NCI-H2196 (cell line): ENCODE measurements around the gene C1QTNF4.
"Not testable (repeated sequence)": the region's sequence is repeated elsewhere in the genome, so short reads cannot be mapped to it uniquely, and the experiment has no call there.

Source experiments
- DNase-seq: peaks from one replicate; lab custom pipeline; 2025; ENCODE audit not compliant: unreplicated experiment; lab: John Stamatoyannopoulos, UW

The C1QTNF4 gene

GRCh38 chr11:47569646-47570045 is 24.6 kb downstream of the C1QTNF4 start:
- DNase-seq: no peak

- no peak for DNase-seq
Observed at GRCh38 chr11:47566149-47566698, 28.0 kb downstream of the C1QTNF4 start.

GRCh38 chr11:47565340-47566148 is 28.7 kb downstream of the C1QTNF4 start, which contains the start of gene PTPMT1:
Gene PTPMT1, plus strand, starts transcription at chr11:47565599. Its CDS starts 24 bp downstream, at chr11:47565623.
- peak; percentile 64 for DNase-seq

- DNase-seq: no peak
Observed at GRCh38 chr11:47564933-47565339, 29.3 kb downstream of the C1QTNF4 start.

- not testable (repeated sequence) for DNase-seq
Observed at GRCh38 chr11:47564366-47564765, 29.8 kb downstream of the C1QTNF4 start.

- DNase-seq: not testable (repeated sequence)
Observed at GRCh38 chr11:47562393-47562792, 31.8 kb downstream of the C1QTNF4 start.

- DNase-seq: no peak
Observed at GRCh38 chr11:47560426-47560825, 33.8 kb downstream of the C1QTNF4 start.

- no peak for DNase-seq
Observed at GRCh38 chr11:47558695-47559094, 35.5 kb downstream of the C1QTNF4 start.

- not testable (repeated sequence) for DNase-seq
Observed at GRCh38 chr11:47557004-47557403, 37.2 kb downstream of the C1QTNF4 start.

GRCh38 chr11:47553406-47553743 is 40.8 kb downstream of the C1QTNF4 start:
- DNase-seq: no peak

- peak; percentile 95 for DNase-seq
Observed at GRCh38 chr11:47552566-47553405, 41.4 kb downstream of the C1QTNF4 start, which contains the start of gene CELF1. Gene CELF1, minus strand, starts transcription at chr11:47553132. Its CDS starts 53,609 bp downstream, at chr11:47499523.

GRCh38 chr11:47552056-47552565 is 42.1 kb downstream of the C1QTNF4 start:
- DNase-seq: no peak

- peak; percentile 15 for DNase-seq
Observed at GRCh38 chr11:47551086-47551485, 43.1 kb downstream of the C1QTNF4 start.

- no peak for DNase-seq
Observed at GRCh38 chr11:47550288-47551047, 43.7 kb downstream of the C1QTNF4 start.

- DNase-seq: not testable (repeated sequence)
Observed at GRCh38 chr11:47546274-47546673, 47.9 kb downstream of the C1QTNF4 start.

- DNase-seq: no peak
Observed at GRCh38 chr11:47545298-47545697, 48.9 kb downstream of the C1QTNF4 start.

GRCh38 chr11:47541070-47541469 is 53.1 kb downstream of the C1QTNF4 start:
- DNase-seq: no peak

GRCh38 chr11:47539681-47540039 is 54.6 kb downstream of the C1QTNF4 start:
- DNase-seq: no peak
